ENCODE measurements around the gene RMDN2. TPM values are rescaled to one million over a fixed set of nuclear protein-coding genes. Genes with fewer than 3 reads are reported as not detected.

Gene RMDN2
- total RNA-seq, 1 experiment from 2014 or later: 3.0 TPM

DNA sequence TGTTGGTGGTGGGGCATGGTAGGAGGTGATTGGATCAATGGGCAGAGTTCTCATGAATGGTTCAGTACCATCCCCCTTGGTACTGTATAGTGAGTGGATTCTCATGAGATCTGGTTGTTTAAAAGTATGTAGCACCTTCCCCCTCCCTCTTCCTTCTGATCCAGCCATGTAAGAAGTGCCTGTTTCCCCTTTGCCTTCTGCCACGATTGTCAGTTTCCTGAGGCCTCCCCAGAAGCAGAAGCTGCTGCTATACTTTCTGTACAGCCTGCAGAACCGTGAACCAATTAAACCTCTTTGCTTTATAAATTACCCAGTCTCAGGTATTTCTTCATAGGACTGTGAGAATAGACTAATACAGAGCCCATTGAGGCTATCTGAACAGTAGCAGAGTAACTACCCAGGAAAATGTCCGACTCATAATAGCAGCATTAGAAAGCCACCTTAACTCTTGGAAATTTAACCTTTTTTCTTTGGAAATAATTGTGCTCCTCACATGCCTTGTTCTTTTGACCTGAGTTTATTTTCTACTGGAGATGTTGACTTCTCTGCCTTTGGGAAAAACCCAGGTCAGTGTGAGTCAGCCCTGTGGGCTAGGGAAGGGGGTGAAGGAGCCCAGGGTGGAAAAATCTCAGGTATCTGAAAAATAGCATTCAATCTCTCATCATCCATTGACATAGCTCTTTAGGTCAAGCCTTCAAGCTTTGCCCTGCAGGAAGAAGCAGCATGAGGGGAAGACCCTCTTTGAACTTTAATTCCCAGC lies 132.7 kb downstream of the RMDN2 start:
- BruUV-seq (replicated peaks): no TSS peak
- no peak for DNase-seq (ENCODE audit: low spot score)
- Histone ChIP-seq H3K9me3 (ENCODE audit: low read depth, low read length, poor library complexity, severe bottlenecking) (no peaks in the 10 kb centered on the region), H3K27me3 (replicated peaks; ENCODE audit: insufficient read depth, low read depth, low read length, poor library complexity) (peaks cover 7% of the 10 kb centered on the region), H3K36me3 (ENCODE audit: insufficient read depth, low read length, poor library complexity, severe bottlenecking) (no peaks in the 10 kb centered on the region), H3K4me1 (ENCODE audit: insufficient read depth, low read length, poor library complexity, severe bottlenecking) (no peaks in the 10 kb centered on the region), H3K27ac (ENCODE audit: low read depth, low read length, poor library complexity, severe bottlenecking) (no peak overlapping the region), H3K4me3 (ENCODE audit: low read depth, low read length, poor library complexity, severe bottlenecking) (no peak overlapping the region)
- TF ChIP-seq EZH2 (IDR thresholded peaks at IDR 0.05; ENCODE audit: borderline replicate concordance, low read depth, low read length, poor library complexity, severe bottlenecking): no peak
- TF ChIP-seq, protein P1, sequence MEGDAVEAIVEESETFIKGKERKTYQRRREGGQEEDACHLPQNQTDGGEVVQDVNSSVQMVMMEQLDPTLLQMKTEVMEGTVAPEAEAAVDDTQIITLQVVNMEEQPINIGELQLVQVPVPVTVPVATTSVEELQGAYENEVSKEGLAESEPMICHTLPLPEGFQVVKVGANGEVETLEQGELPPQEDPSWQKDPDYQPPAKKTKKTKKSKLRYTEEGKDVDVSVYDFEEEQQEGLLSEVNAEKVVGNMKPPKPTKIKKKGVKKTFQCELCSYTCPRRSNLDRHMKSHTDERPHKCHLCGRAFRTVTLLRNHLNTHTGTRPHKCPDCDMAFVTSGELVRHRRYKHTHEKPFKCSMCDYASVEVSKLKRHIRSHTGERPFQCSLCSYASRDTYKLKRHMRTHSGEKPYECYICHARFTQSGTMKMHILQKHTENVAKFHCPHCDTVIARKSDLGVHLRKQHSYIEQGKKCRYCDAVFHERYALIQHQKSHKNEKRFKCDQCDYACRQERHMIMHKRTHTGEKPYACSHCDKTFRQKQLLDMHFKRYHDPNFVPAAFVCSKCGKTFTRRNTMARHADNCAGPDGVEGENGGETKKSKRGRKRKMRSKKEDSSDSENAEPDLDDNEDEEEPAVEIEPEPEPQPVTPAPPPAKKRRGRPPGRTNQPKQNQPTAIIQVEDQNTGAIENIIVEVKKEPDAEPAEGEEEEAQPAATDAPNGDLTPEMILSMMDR (conservative IDR thresholded peaks at IDR 0.05; ENCODE audit: low read depth, low read length): no peak
- intact Hi-C loops (cut with micrococcal nuclease; ENCODE audit: unreplicated experiment): no loop called here
- ChIA-PET POLR2A (ENCODE audit: low non-redundant PET) (no interaction called here), CTCF (no interaction called here)

GRCh38 chr2:38060236-38061018 lies 135.3 kb downstream of the RMDN2 start:
- Histone ChIP-seq H3K27me3 (replicated peaks; ENCODE audit: insufficient read depth, low read depth, low read length, poor library complexity) (no peaks in the 10 kb centered on the region), H3K9me3 (ENCODE audit: low read depth, low read length, poor library complexity, severe bottlenecking) (no peaks in the 10 kb centered on the region), H3K36me3 (ENCODE audit: insufficient read depth, low read length, poor library complexity, severe bottlenecking) (no peaks in the 10 kb centered on the region), H3K27ac (ENCODE audit: low read depth, low read length, poor library complexity, severe bottlenecking) (no peak overlapping the region), H3K4me3 (ENCODE audit: low read depth, low read length, poor library complexity, severe bottlenecking) (no peak overlapping the region), H3K4me1 (ENCODE audit: insufficient read depth, low read length, poor library complexity, severe bottlenecking) (no peaks in the 10 kb centered on the region)
- no peak for DNase-seq (ENCODE audit: low spot score)
- intact Hi-C loops (cut with micrococcal nuclease; ENCODE audit: unreplicated experiment): no loop called here
- ChIA-PET CTCF (no interaction called here), POLR2A (ENCODE audit: low non-redundant PET) (interaction anchor here (0.6 kb wide), 1 partner anchor 1613 kb away, joined by 6 read pairs; no protein-coding TSS in a partner anchor)
- BruUV-seq (replicated peaks): no TSS peak
- TF ChIP-seq, protein P1 (conservative IDR thresholded peaks at IDR 0.05; ENCODE audit: low read depth, low read length): no peak
- TF ChIP-seq EZH2 (IDR thresholded peaks at IDR 0.05; ENCODE audit: borderline replicate concordance, low read depth, low read length, poor library complexity, severe bottlenecking): no peak

DNA sequence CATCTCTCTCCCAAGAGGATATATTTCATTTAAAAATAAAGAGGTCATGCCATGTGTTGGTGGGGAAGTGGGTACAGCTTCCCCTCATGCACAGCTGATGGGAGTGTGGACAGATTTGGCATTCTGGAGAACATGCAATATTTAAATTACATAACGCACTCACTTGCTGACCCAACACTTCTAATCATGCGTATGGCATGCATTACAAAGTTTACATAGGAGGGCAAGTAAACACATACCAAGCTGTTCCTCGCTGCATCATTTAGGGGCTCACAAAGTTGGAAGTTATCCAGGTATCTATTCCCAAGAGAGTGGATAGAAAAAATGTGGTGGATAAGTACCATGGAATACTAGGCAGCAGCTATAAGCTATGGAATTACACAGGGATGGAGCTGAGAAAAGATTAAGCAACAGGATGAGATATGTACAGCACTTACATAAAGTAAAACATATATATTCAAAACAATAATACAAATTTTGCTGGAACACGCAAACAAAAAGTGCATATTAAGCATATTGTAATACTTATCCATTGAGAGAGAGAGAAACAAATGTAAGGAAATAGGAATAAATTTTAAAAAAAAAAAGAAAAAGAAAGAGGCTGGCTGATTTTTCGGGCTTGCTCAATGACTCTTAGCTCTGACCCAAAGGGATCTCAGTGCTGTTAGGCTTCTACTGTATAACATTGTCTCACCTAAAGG lies 139.9 kb downstream of the RMDN2 start:
- Histone ChIP-seq H3K4me1 (ENCODE audit: insufficient read depth, low read length, poor library complexity, severe bottlenecking) (no peaks in the 10 kb centered on the region), H3K27me3 (replicated peaks; ENCODE audit: insufficient read depth, low read depth, low read length, poor library complexity) (no peaks in the 10 kb centered on the region), H3K9me3 (ENCODE audit: low read depth, low read length, poor library complexity, severe bottlenecking) (no peaks in the 10 kb centered on the region), H3K36me3 (ENCODE audit: insufficient read depth, low read length, poor library complexity, severe bottlenecking) (no peaks in the 10 kb centered on the region), H3K4me3 (ENCODE audit: low read depth, low read length, poor library complexity, severe bottlenecking) (no peak overlapping the region), H3K27ac (ENCODE audit: low read depth, low read length, poor library complexity, severe bottlenecking) (no peak overlapping the region)
- intact Hi-C loops (cut with micrococcal nuclease; ENCODE audit: unreplicated experiment): no loop called here
- TF ChIP-seq EZH2 (IDR thresholded peaks at IDR 0.05; ENCODE audit: borderline replicate concordance, low read depth, low read length, poor library complexity, severe bottlenecking): no peak
- TF ChIP-seq, protein P1 (conservative IDR thresholded peaks at IDR 0.05; ENCODE audit: low read depth, low read length): no peak
- BruUV-seq (replicated peaks): no TSS peak
- POLR2A ChIA-PET (ENCODE audit: low non-redundant PET): no interaction called here
- CTCF ChIA-PET: no interaction called here
- no peak for DNase-seq (ENCODE audit: low spot score)

Measured in A673 (cell line).